Neuronal stem cell (in vitro differentiated cells): ENCODE results near the gene RAD52.

Experiments
- DNase-seq: peaks from one replicate; pipeline ENCODE4 v3.0.0-alpha.2; 2013; ENCODE audit warnings: low spot score
- H2AFZ ChIP-seq: one replicate; pipeline ENCODE4 v1.6.1; 2013; ENCODE audit warnings: mild to moderate bottlenecking, low read length, inconsistent platforms
- H2AK5ac ChIP-seq: 2 replicates; pipeline ENCODE4 v1.6.1; 2013; ENCODE audit warnings: low read depth, mild to moderate bottlenecking, inconsistent platforms, low read length, moderate library complexity, mixed read lengths
- H2BK120ac ChIP-seq: 2 replicates; pipeline ENCODE4 v1.6.1; 2013; ENCODE audit warnings: low read depth, mild to moderate bottlenecking, inconsistent platforms, low read length, moderate library complexity, mixed read lengths
- H2BK12ac ChIP-seq: one replicate; pipeline ENCODE4 v1.6.1; 2013; ENCODE audit warnings: low read length, inconsistent platforms
- H2BK15ac ChIP-seq: 2 replicates; pipeline ENCODE4 v1.6.1; 2013; ENCODE audit warnings: mild to moderate bottlenecking, low read length, inconsistent platforms, mixed read lengths
- H2BK5ac ChIP-seq: one replicate; pipeline ENCODE4 v1.6.1; 2013; ENCODE audit warnings: inconsistent platforms, mild to moderate bottlenecking, low read length, moderate library complexity
- H3K14ac ChIP-seq: one replicate; pipeline ENCODE4 v1.6.1; 2013; ENCODE audit warnings: low read length, inconsistent platforms
- H3K18ac ChIP-seq: 2 replicates; pipeline ENCODE4 v1.6.1; 2013; ENCODE audit warnings: low read length, inconsistent platforms
- H3K23ac ChIP-seq: 2 replicates; pipeline ENCODE4 v1.6.1; 2013; ENCODE audit warnings: low read depth, mild to moderate bottlenecking, mixed read lengths, low read length, inconsistent platforms; ENCODE audit not compliant: poor library complexity
- H3K27ac ChIP-seq: replicated peaks from 3 replicates; pipeline ENCODE4 v1.5.1; 2013; ENCODE audit warnings: low read length, inconsistent platforms
- H3K27me3 ChIP-seq, 3 experiments: 2 replicates each; pipeline ENCODE4 v1.6.1; 2013; ENCODE audit warnings: low read length in 3 of 3, mild to moderate bottlenecking in 2 of 3, inconsistent platforms in 1 of 3, low read depth in 1 of 3, mixed read lengths in 1 of 3, moderate library complexity in 1 of 3; ENCODE audit not compliant: control insufficient read depth in 3 of 3, insufficient read depth in 3 of 3
- H3K36me3 ChIP-seq, 2 donors: replicated peaks in 1 of 2; 2 replicates each; pipeline ENCODE4 v1.6.1; 2013; ENCODE audit warnings: low read length in 2 of 2; ENCODE audit not compliant: control insufficient read depth in 2 of 2, insufficient read depth in 2 of 2
- H3K4ac ChIP-seq: 2 replicates; pipeline ENCODE4 v1.6.1; 2013; ENCODE audit warnings: inconsistent platforms, mild to moderate bottlenecking, low read length, moderate library complexity
- H3K4me1 ChIP-seq, 2 donors: 1 replicate in 1 of 2; 2 replicates in 1 of 2; pipeline ENCODE4 v1.6.1; 2013; ENCODE audit warnings: low read length in 2 of 2, low read depth in 1 of 2; ENCODE audit not compliant: control insufficient read depth in 2 of 2, insufficient read depth in 1 of 2
- H3K4me2 ChIP-seq: one replicate; pipeline ENCODE4 v1.6.1; 2013; ENCODE audit warnings: mild to moderate bottlenecking, low read length, inconsistent platforms; ENCODE audit not compliant: insufficient read depth, poor library complexity, severe bottlenecking
- H3K4me3 ChIP-seq, 2 donors: 2 replicates each; pipeline ENCODE4 v1.5.1; 2013; ENCODE audit warnings: low read length in 2 of 2, mild to moderate bottlenecking in 2 of 2, inconsistent platforms in 1 of 2, moderate library complexity in 1 of 2
- H3K79me1 ChIP-seq: one replicate; pipeline ENCODE4 v1.6.1; 2013; ENCODE audit warnings: low read depth, mild to moderate bottlenecking, inconsistent platforms, low read length, moderate library complexity
- H3K9ac ChIP-seq: one replicate; pipeline ENCODE4 v1.6.1; 2013; ENCODE audit warnings: mild to moderate bottlenecking, low read depth, low read length, inconsistent platforms; ENCODE audit not compliant: poor library complexity
- H3K9me3 ChIP-seq, 2 donors: replicated peaks in 1 of 2; 2 replicates each; pipeline versions ENCODE3 to v1.6.1; 2013; ENCODE audit warnings: low read length in 2 of 2, mild to moderate bottlenecking in 2 of 2, inconsistent platforms in 1 of 2, low read depth in 1 of 2, mixed read lengths in 1 of 2, moderate library complexity in 1 of 2; ENCODE audit not compliant: control insufficient read depth in 2 of 2, insufficient read depth in 1 of 2
- H4K8ac ChIP-seq: one replicate; pipeline ENCODE4 v1.6.1; 2013; ENCODE audit warnings: low read depth, mild to moderate bottlenecking, inconsistent platforms, low read length, moderate library complexity
- H4K91ac ChIP-seq: one replicate; pipeline ENCODE4 v1.6.1; 2013; ENCODE audit warnings: low read length, low read depth, mild to moderate bottlenecking, inconsistent platforms; ENCODE audit not compliant: poor library complexity
- WGBS, 2 donors: extraction: QIAGEN DNeasy Blood & Tissue Kit; methylation state at CpG; one replicate each; pipeline ENCODE4 v1.1.7; 2013; ENCODE audit warnings: missing lambda C conversion rate in 2 of 2, mixed read lengths in 1 of 2; ENCODE audit not compliant: insufficient read length in 2 of 2, insufficient replicate concordance in 1 of 2; ENCODE audit errors: extremely low coverage in 2 of 2; 5-methylcytosine and 5-hydroxymethylcytosine counted together

The RAD52 gene

DNA sequence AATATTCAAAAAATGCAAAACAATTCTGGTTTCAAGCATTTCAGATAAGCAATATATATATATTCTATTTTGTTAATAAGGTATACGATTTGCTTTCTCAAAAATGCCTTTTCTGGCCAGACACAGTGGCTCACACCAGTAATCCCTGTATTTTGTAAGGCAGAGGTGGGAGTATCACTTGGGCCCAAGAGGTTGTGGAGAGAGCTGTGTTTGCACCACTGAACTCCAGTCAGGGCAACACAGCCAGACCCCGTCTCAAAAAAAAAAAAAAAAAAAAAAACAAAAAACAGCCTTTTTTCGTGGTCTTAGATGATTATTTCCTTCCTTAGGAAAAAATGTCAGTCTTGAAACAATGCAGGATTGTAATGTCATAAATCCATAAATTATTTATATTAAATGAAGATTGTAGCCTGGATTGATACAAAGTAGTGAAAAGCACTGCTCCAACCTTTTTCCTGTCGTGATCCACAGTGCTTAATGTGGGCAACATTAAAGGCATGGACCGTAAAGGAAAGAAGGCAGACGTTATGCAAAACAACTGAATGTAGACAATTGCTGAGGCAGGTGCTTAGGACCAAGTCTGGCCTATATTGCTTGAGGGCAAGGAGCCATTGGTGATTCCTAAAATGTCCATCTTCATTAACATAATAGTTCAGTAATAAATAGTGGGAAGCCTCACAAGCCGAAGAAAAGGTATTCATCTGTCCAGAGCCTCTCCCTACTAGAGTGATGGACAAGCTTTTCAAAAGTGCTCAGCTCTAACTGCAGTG, 36.8 kb downstream of the RAD52 start:
- Histone ChIP-seq H3K36me3 (peaks cover 44 to 99% of the 10 kb centered on the region in 2 donors), H2AK5ac (no peak overlapping the region), H3K4me3 (no peak overlapping the region), H2BK120ac (no peak overlapping the region), H2BK12ac (no peak overlapping the region), H3K4me2 (no peak overlapping the region), H3K18ac (no peak overlapping the region), H4K8ac (no peak overlapping the region), H3K4me1 (peaks cover 0 to 3% of the 10 kb centered on the region in 2 donors), H3K4ac (no peak overlapping the region), H3K14ac (no peak overlapping the region), H3K23ac (no peak overlapping the region), H2BK5ac (no peak overlapping the region), H3K27me3 (no peaks in the 10 kb centered on the region), H3K27ac (no peak overlapping the region), H3K79me1 (peaks cover 1% of the 10 kb centered on the region), H2BK15ac (no peak overlapping the region), H3K9ac (no peak overlapping the region), H3K9me3 (peaks cover 0 to 2% of the 10 kb centered on the region in 2 donors), H2AFZ (no peak overlapping the region), H4K91ac (no peak overlapping the region)
- DNase-seq = no peak
- WGBS, 2 donors = no CpG with 5 or more reads among the region's 7 CpGs

DNA sequence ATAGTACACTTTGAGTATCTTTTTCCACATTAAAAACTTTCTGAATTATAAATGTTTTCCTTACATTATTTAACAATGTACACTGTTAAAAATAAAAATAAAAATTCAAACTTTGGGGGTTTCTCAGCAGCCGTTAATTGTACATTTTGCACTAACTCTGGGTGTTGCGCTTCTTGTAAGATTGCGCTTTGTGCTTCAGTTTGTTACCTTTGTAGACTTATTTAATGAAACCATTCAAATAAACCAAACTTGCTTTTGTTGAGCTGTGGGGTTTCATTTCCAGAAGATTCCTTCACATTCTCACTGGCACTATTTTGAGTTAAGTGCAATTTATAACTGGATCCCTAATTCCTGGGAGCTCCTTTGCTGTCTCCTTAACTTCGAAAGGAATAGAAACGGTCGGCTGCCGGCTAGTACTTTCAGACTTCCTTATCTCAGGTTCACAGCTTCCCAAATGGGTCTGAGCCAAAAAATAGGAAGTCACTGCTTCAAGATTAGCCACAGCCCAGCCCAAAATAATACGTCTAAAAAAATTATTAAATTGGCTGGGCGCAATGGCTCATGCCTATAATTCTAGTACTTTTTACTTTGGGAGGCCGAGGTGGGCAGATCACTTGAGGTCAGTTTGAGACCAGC, 38.2 kb downstream of the RAD52 start:
- Histone ChIP-seq H2BK120ac (no peak overlapping the region), H2AK5ac (no peak overlapping the region), H4K91ac (no peak overlapping the region), H3K4me2 (no peak overlapping the region), H3K79me1 (no peaks in the 10 kb centered on the region), H3K9ac (no peak overlapping the region), H2BK5ac (no peak overlapping the region), H2AFZ (no peak overlapping the region), H4K8ac (no peak overlapping the region), H2BK12ac (no peak overlapping the region), H3K4me1 (peaks cover 0 to 5% of the 10 kb centered on the region in 2 donors), H3K27ac (no peak overlapping the region), H2BK15ac (no peak overlapping the region), H3K18ac (no peak overlapping the region), H3K4ac (no peak overlapping the region), H3K9me3 (no peaks in the 10 kb centered on the region), H3K23ac (no peak overlapping the region), H3K4me3 (no peak overlapping the region), H3K27me3 (no peaks in the 10 kb centered on the region), H3K14ac (no peak overlapping the region), H3K36me3 (peaks cover 37 to 98% of the 10 kb centered on the region in 2 donors)
- WGBS, 2 donors = no CpG with 5 or more reads among the region's 10 CpGs
- no peak for DNase-seq

DNA sequence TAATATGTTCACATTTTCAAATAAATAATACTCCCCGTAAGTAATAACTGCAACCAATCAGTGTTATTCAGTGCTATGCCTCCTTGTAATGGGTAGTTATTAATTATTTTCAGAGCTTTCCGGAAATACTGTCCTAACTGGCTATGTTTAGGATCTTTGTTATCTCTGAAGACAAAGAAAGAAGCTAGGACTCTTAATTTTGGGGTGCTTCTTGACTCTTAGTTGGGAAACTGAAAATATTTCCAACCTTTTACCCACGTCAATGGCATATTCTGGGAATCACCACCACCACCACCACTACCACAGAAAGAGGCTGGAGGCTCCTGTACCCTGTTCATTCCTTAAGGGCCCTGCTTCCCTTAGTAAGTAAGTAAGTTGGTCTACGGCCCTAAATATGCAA, 39.1 kb downstream of the RAD52 start:
- peaks cover 42 to 98% of the 10 kb centered on the region in 2 donors for H3K36me3 ChIP-seq
- no peak overlapping the region for H3K14ac ChIP-seq
- H3K79me1 ChIP-seq = no peaks in the 10 kb centered on the region
- no peak overlapping the region for H4K8ac ChIP-seq
- peaks cover 0 to 7% of the 10 kb centered on the region in 2 donors for H3K4me1 ChIP-seq
- DNase-seq = no peak
- H2BK12ac ChIP-seq = no peak overlapping the region
- H3K18ac ChIP-seq = no peak overlapping the region
- no peak overlapping the region for H3K27ac ChIP-seq
- no peak overlapping the region for H2AK5ac ChIP-seq
- H3K4ac ChIP-seq = no peak overlapping the region
- H3K9ac ChIP-seq = no peak overlapping the region
- H2BK120ac ChIP-seq = no peak overlapping the region
- H3K4me2 ChIP-seq = no peak overlapping the region
- H2BK5ac ChIP-seq = no peak overlapping the region
- no CpG with 5 or more reads among the region's 4 CpGs for WGBS, 2 donors
- H2BK15ac ChIP-seq = no peak overlapping the region
- H4K91ac ChIP-seq = no peak overlapping the region
- no peak overlapping the region for H2AFZ ChIP-seq
- no peaks in the 10 kb centered on the region for H3K9me3 ChIP-seq
- no peak overlapping the region for H3K23ac ChIP-seq
- no peaks in the 10 kb centered on the region for H3K27me3 ChIP-seq
- no peak overlapping the region for H3K4me3 ChIP-seq

DNA sequence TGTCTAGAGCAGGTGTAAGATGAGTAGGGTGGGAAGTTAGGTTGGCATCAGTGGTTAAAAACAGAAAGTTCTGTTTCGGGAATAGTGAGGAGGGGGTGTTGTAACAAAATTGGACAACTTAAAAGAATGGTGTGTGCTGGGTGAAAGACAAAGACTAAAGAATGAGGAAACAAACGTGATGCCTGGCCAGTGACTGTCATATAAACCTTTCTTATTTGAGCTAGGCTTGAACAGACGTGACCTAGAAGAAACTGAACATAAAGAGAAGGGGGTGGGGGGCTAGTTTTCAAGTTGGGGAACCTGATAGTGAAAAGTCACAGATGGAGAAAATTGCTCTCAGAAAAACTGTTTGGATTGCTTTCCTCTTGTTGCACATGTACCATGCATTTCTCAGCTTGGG, 39.6 kb downstream of the RAD52 start:
- no peak overlapping the region for H3K9ac ChIP-seq
- H4K91ac ChIP-seq = no peak overlapping the region
- no peak for DNase-seq
- H2AK5ac ChIP-seq = no peak overlapping the region
- H3K4ac ChIP-seq = no peak overlapping the region
- no peaks in the 10 kb centered on the region for H3K79me1 ChIP-seq
- no peak overlapping the region for H3K18ac ChIP-seq
- no peak overlapping the region for H3K23ac ChIP-seq
- H4K8ac ChIP-seq = no peak overlapping the region
- no peak overlapping the region for H2BK12ac ChIP-seq
- no peak overlapping the region for H3K4me2 ChIP-seq
- no peaks in the 10 kb centered on the region for H3K27me3 ChIP-seq
- no peak overlapping the region for H3K14ac ChIP-seq
- no peak overlapping the region for H2AFZ ChIP-seq
- H3K36me3 ChIP-seq = peaks cover 39 to 98% of the 10 kb centered on the region in 2 donors
- peaks cover 0 to 7% of the 10 kb centered on the region in 2 donors for H3K4me1 ChIP-seq
- H3K27ac ChIP-seq = no peak overlapping the region
- no peak overlapping the region for H2BK15ac ChIP-seq
- WGBS, 2 donors = no CpG with 5 or more reads among the region's 3 CpGs
- no peaks in the 10 kb centered on the region for H3K9me3 ChIP-seq
- no peak overlapping the region for H2BK5ac ChIP-seq
- no peak overlapping the region for H2BK120ac ChIP-seq
- no peak overlapping the region for H3K4me3 ChIP-seq
